Measurements from ENCODE around the gene IGFBP7.

The IGFBP7 gene

DNA sequence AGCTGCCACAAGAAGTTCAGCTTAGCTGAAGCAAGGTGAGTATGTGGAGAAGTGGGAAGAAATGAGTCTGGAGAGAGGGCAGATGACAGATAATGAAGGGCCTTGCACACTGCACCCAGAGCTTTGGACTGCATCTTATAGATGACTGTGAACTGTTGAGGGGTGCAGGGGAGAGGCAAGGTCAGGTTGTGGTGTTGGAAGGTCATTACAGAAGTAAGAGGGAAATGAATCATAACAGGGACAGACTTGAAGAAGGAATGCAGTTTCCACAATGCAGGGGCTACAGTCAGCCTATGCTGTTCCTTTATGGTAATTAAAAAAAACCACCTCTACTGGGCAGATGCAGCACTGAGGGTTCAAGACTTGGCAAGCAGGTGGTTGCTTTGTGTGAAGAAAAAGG lies 4.8 kb upstream of the IGFBP7 start:
- H3K4me3 ChIP-seq (ENCODE audit: low read length): no peak overlapping the region
- no peak for TF ChIP-seq ZNF274 (IDR thresholded peaks at IDR 0.05; ENCODE audit: low read depth, low read length)

DNA sequence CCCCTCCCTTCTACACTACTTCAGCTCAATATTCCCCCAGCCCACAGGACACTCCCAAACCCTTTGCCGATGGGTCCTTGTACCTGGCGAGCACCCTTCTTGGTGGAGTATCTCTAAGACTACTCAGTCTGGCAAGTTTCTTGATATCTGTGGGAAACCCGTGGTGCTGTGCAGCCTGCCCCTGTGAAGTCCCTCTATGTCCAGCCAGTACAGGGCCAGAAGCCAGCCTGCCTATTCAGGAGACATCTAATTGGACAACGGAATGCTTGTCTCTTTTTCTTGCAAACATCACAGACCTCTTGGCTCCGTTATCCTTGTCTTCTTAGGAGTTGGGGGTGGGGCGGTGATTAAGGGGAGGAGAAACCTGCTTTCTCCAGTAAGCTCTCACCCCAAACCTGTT lies 3.7 kb upstream of the IGFBP7 start:
- TF ChIP-seq ZNF274 (IDR thresholded peaks at IDR 0.05; ENCODE audit: low read depth, low read length): no peak
- no peak overlapping the region for H3K4me3 ChIP-seq (ENCODE audit: low read length)

- TF ChIP-seq ZNF274 (IDR thresholded peaks at IDR 0.05; ENCODE audit: low read depth, low read length): no peak
- H3K4me3 ChIP-seq (ENCODE audit: low read length): peak overlapping the region; percentile 26; the same call in 1 of the 2 replicates
These were observed 691 bp upstream of the IGFBP7 start for GRCh38 chr4:57110640-57111511.

DNA sequence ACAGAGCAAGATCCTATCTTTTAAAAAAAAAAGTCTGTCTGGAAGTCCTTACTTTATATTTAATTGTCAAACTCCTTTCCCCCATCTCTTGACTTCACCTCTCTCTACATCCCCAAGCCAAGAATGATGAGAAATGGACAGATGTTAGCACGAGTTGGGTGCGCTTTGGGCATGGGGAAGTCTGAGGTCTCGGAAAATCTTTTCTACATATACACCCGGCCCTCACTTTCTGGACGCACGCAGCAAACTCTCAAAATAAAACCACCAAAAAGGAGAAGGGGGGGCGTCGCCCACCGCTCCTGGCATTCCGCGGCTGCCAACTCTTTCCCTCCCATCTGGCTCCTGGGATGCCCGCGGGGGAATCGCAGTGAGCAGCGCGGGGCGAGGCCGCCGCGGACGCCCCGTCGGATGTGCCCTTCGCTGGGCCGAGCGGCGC lies 756 bp downstream of the IGFBP7 start:
- no peak for TF ChIP-seq ZNF274 (IDR thresholded peaks at IDR 0.05; ENCODE audit: low read depth, low read length)
- no peak overlapping the region; the same call in 1 of the 2 replicates for H3K4me3 ChIP-seq (ENCODE audit: low read length)

DNA sequence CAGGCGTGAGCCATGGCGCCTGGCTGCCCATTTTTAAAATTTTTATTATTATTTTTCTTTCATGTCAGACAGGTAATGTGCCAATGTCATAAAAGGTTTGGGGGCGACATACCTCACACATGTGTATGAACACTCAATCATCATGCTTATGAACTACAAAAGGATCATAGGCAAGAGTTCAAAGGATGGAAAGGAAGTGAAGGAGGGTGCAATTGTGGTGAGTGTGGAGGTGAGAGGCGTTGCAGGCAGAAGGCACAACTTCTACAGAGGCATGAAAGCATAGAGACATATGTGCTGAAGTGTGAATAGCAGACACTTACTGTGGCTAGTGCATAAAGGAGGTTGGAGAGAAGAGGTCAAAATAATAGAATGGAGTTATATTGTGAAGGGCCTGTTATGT lies 4.0 kb downstream of the IGFBP7 start:
- TF ChIP-seq ZNF274 (IDR thresholded peaks at IDR 0.05; ENCODE audit: low read depth, low read length): no peak
- H3K4me3 ChIP-seq (ENCODE audit: low read length): no peak overlapping the region

GRCh38 chr4:57104706-57105560 lies 5.3 kb downstream of the IGFBP7 start:
- no peak overlapping the region for H3K4me3 ChIP-seq (ENCODE audit: low read length)
- no peak for TF ChIP-seq ZNF274 (IDR thresholded peaks at IDR 0.05; ENCODE audit: low read depth, low read length)

- TF ChIP-seq ZNF274 (IDR thresholded peaks at IDR 0.05; ENCODE audit: low read depth, low read length): no peak
- H3K4me3 ChIP-seq (ENCODE audit: low read length): no peak overlapping the region
These were observed 7.1 kb downstream of the IGFBP7 start for GRCh38 chr4:57103051-57103450.

GRCh38 chr4:57102050-57102624 lies 8.0 kb downstream of the IGFBP7 start:
- TF ChIP-seq ZNF274 (IDR thresholded peaks at IDR 0.05; ENCODE audit: low read depth, low read length): no peak
- no peak overlapping the region for H3K4me3 ChIP-seq (ENCODE audit: low read length)

DNA sequence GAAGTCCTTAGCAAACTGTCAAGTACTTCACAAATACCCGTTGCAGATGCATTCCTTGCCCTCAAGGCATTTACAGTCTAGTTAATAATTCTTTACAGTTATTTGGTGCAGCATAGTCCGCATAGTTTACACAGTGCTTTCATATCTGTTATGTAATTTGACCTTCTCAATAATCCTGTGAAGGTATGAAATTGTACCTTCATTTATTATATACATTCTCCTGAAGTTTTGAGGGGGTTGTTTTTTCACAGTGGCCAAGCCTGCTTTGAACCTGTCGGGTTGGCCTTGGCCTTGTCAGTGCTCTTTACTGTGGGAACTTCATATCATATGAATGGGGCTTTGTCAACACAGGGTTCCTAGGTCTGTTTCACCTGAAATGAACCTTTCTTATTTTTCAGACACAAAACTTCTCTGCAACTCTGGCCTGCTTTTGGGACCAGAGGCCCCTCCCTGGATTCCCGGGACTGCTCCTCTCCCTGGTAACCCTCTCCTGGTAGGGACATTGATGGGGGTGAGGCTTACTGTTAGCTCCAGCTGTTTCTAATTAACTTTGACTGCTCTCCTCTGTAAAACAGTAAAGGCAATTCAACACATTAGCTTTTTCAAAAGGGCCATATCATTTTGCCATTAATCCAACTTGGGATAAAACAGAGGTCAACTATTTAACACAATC lies 9.1 kb downstream of the IGFBP7 start:
- no peak for TF ChIP-seq ZNF274 (IDR thresholded peaks at IDR 0.05; ENCODE audit: low read depth, low read length)
- H3K4me3 ChIP-seq (ENCODE audit: low read length): no peak overlapping the region

DNA sequence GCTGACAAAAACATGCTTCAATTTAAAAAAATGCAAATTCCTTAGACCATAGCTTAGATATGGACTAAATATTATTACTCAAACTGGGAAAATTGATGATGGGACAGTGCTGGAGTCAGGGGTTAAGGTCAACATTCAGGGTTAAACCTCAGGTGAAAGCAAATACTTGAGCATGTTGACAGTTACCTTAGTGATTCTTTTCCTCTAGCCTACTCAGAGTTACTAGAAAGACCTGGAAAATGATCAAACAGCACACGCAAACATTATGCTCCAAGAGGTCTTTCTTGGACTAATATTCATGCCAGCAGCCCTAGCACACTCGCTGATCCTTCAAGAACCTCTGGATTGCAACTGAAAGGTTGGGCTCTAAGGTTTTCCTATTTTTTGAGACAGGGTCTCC lies 10.8 kb downstream of the IGFBP7 start:
- TF ChIP-seq ZNF274 (IDR thresholded peaks at IDR 0.05; ENCODE audit: low read depth, low read length): no peak
- H3K4me3 ChIP-seq (ENCODE audit: low read length): no peak overlapping the region

- H3K4me3 ChIP-seq (ENCODE audit: low read length): no peak overlapping the region
- TF ChIP-seq ZNF274 (IDR thresholded peaks at IDR 0.05; ENCODE audit: low read depth, low read length): no peak
These were observed 11.2 kb downstream of the IGFBP7 start for GRCh38 chr4:57098941-57099340.

DNA sequence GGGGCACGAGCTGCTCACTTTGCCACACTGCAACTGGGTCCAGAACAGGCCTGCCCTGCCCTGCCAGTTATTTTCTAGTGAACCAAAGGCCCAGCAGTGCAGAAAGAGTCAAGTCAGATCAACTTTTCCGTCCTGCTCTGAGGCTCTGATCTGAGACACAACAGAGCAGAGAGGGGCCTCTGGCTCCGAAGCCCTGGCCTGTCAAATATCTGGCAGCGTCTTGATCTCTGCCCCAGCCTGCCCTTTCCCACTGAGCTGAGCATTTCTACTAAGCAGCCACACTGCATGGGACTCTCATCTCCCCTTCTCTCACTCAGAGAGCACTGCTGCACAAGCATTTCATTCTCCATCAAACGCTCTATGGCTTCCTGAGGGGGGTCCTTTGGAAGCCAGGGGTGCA lies 11.8 kb downstream of the IGFBP7 start:
- TF ChIP-seq ZNF274 (IDR thresholded peaks at IDR 0.05; ENCODE audit: low read depth, low read length): no peak
- no peak overlapping the region for H3K4me3 ChIP-seq (ENCODE audit: low read length)

DNA sequence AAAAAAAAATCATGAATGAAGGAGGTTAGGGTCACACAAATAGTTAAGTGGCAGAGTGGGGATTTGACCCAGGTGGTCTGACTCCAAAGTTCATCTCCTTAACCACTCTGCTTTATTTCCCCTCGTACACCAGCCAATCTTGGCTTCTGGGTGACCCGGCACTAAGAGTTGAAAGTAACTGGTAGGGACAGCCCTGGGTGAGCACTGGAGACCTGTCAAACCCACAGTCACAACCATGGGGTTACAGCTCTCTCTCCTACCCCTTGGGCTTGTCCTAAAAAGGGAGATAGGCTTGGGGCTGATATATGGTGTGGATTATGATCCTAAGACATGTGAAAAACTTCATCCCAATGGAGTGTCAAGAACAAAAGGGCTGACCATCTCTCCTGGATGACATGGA lies 12.5 kb downstream of the IGFBP7 start:
- no peak for TF ChIP-seq ZNF274 (IDR thresholded peaks at IDR 0.05; ENCODE audit: low read depth, low read length)
- H3K4me3 ChIP-seq (ENCODE audit: low read length): no peak overlapping the region

DNA sequence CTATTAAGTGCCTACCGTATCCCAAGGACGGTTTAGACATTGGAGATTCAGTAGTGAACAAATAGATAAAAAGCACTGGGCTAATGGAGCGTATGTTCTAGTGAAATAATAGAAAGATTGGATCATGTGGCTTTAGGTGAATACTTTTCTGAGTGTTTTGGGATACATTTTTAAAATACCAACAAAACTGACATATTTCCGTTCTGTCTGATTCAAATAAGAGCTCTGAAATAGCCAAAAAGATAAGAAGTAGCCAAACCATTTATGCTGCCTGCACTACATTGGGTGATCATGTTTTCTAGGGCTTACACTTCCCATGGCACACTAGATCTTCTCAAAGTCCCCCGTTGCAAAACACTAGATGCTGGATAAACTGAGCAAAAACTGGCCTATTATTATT lies 14.2 kb downstream of the IGFBP7 start:
- TF ChIP-seq ZNF274 (IDR thresholded peaks at IDR 0.05; ENCODE audit: low read depth, low read length): no peak

More for the DNA sequence above, 14.2 kb downstream of the IGFBP7 start:
- no peak overlapping the region for H3K4me3 ChIP-seq (ENCODE audit: low read length)

Data from GM08714 (cell line).